Esophagus squamous epithelium (tissue), 5 donors: Measurements from ENCODE around the gene STAT5B. TPM values are rescaled to one million over a fixed set of nuclear protein-coding genes. Genes with fewer than 3 reads are reported as not detected.
A peak's percentile ranks its signal among the peaks of the same experiment; 100 is the strongest.

ENCODE experiments used
- DNase-seq: peaks from one replicate; lab custom pipeline; 2025; lab: John Stamatoyannopoulos, UW
- H3K27ac ChIP-seq, 4 donors: fragments of 200-600 bp; sonication (generic); one replicate each; pipeline ENCODE4 v1.5.1; 2016 to 2019; ENCODE audit warnings: mild to moderate bottlenecking in 1 of 4
- H3K27me3 ChIP-seq, 4 donors: fragments of 200-600 bp; sonication (generic); 1 replicate in 3 of 4; 2 replicates in 1 of 4; pipeline versions ENCODE4 v1.5.1 to v1.6.0; 2017 to 2021; ENCODE audit warnings: antibody characterized with exemption in 1 of 4
- H3K36me3 ChIP-seq, 3 donors: fragments of 200-600 bp; sonication (generic); one replicate each; pipeline ENCODE4 v1.5.1; 2016 to 2019
- H3K4me1 ChIP-seq, 3 donors: fragments of 200-600 bp; sonication (generic); one replicate each; pipeline ENCODE4 v1.5.1; 2017 to 2019
- H3K4me3 ChIP-seq, 4 donors: fragments of 200-600 bp; sonication (generic); 1 replicate in 3 of 4; 2 replicates in 1 of 4; pipeline ENCODE4 v1.5.1; 2016 to 2019; ENCODE audit warnings: mild to moderate bottlenecking in 2 of 4, moderate library complexity in 1 of 4
- H3K9me3 ChIP-seq, 3 donors: fragments of 200-600 bp; sonication (generic); one replicate each; pipeline ENCODE4 v1.5.1; 2016 to 2019
- POLR2A ChIP-seq, 4 donors: fragments of 450-650 bp; IDR thresholded peaks; one replicate each; pipeline ENCODE4 v1.6.1; 2017; ENCODE audit warnings: antibody characterized with exemption in 4 of 4, mild to moderate bottlenecking in 4 of 4, moderate library complexity in 3 of 4
- WGBS, 2 donors: methylation state at CpG; one replicate each; pipeline ENCODE4 v1.1.5; 2018; 5-methylcytosine and 5-hydroxymethylcytosine counted together
- intact Hi-C: fragments of 100-400 bp; cut with DNase I; formaldehyde crosslinking; loops from one replicate; pipeline ENCODE4 v1.15.0; 2022
- total RNA-seq, 4 donors: library from RNA; depleted of rRNA; stranded (reverse); fragments of >200 nt; gene quantifications; one replicate each; pipeline ENCODE4 v1.1.0, GENCODE V29; 2016
- TF ChIP-seq, protein P1 (sequence below), 6 experiments: fragments of 450-650 bp in 4 of 6; fragments of 200-600 bp in 2 of 6; sonication (generic) in 2 of 6; IDR thresholded peaks; one replicate each; pipeline ENCODE4 v1.5.1; 2016 to 2019; ENCODE audit warnings: antibody characterized with exemption in 6 of 6, mild to moderate bottlenecking in 4 of 6, moderate library complexity in 4 of 6
- donor health status: DM: yes; HTN: yes; CAD: no.

STAT5B gene
- total RNA-seq, 4 donors from 2014 or later = 17.9 to 57.6 (median 19.5) TPM

DNA sequence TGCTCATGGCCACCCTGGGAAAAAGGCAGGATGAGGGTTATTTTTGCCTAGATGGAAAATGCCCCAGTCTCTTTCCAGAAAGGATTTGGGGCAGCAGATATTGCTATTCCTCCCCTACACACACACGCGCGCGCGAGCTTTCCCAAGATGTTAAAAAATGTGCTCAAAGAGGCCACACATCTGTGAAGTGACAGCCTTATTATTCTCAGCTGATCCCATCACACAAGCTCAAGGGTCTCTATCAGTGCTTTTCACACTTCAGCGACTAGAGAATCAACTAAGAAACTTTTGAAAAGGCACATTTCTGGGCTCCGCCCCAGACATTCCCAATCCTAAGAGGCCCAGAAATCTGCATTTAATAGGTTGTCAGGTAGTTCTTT, 115.7 kb downstream of the STAT5B start:
- intact Hi-C loops = no loop called here
- no peak overlapping the region for H3K27ac ChIP-seq
- TF ChIP-seq POLR2A (IDR thresholded peaks at IDR 0.05) = no peak
- TF ChIP-seq, protein P1, sequence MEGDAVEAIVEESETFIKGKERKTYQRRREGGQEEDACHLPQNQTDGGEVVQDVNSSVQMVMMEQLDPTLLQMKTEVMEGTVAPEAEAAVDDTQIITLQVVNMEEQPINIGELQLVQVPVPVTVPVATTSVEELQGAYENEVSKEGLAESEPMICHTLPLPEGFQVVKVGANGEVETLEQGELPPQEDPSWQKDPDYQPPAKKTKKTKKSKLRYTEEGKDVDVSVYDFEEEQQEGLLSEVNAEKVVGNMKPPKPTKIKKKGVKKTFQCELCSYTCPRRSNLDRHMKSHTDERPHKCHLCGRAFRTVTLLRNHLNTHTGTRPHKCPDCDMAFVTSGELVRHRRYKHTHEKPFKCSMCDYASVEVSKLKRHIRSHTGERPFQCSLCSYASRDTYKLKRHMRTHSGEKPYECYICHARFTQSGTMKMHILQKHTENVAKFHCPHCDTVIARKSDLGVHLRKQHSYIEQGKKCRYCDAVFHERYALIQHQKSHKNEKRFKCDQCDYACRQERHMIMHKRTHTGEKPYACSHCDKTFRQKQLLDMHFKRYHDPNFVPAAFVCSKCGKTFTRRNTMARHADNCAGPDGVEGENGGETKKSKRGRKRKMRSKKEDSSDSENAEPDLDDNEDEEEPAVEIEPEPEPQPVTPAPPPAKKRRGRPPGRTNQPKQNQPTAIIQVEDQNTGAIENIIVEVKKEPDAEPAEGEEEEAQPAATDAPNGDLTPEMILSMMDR (IDR thresholded peaks at IDR 0.05) = no peak
- no peaks in the 10 kb centered on the region for H3K36me3 ChIP-seq
- no peak for DNase-seq
- H3K4me3 ChIP-seq = no peak overlapping the region
- 87 to 92% methylated on average over 4 to 7 of the region's 7 CpGs for WGBS, 2 donors
- H3K27me3 ChIP-seq = no peaks in the 10 kb centered on the region
- no peaks in the 10 kb centered on the region for H3K9me3 ChIP-seq
- H3K4me1 ChIP-seq = peaks cover under 1 to 6% (median 3%) of the 10 kb centered on the region in 3 donors

DNA sequence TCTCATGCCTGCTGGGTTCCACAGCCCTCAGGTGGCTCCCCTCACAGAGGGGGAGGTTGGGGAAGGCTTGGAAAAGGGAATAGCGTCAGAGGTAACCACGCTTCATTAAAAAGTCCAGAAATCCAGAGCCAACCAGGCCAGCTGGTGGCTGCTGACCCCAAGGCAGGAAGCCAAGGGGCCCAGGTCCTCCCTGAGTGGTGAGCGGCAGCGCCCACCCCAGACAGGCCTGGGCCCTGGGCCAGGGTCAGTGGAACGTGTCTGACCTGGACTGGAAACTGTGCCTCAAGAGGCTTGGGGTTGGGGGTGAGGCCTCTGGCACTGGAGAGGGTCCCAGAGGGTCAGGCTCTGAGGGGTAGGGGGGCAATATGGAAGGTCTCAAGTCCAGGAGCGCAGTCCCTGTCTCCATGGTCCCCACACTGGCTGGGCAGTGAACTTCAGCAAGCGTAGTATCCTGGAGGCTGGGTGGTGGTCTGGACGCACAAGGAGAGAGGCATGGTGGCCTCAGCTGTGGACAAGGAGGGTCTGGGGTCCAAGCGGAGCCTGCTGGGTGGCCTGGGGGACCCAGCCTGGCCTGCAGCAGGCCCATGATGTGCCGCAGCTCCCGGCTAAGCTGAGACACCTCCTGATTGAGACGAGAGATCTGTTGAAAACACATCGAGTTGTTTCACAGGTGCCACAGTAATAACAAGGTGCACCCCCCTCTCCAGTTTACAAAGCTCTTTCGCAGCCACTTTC, 116.2 kb downstream of the STAT5B start:
- Histone ChIP-seq H3K9me3 (no peaks in the 10 kb centered on the region), H3K36me3 (no peaks in the 10 kb centered on the region), H3K4me1 (peaks cover 5 to 11% (median 6%) of the 10 kb centered on the region in 3 donors), H3K4me3 (no peak overlapping the region), H3K27ac (no peak overlapping the region), H3K27me3 (no peaks in the 10 kb centered on the region)
- intact Hi-C loops = no loop called here
- no peak for TF ChIP-seq POLR2A (IDR thresholded peaks at IDR 0.05)
- TF ChIP-seq, protein P1 (IDR thresholded peaks at IDR 0.05) = no peak
- WGBS, 2 donors = 71 to 77% methylated on average over 4 to 7 of the region's 14 CpGs
- DNase-seq = no peak

DNA sequence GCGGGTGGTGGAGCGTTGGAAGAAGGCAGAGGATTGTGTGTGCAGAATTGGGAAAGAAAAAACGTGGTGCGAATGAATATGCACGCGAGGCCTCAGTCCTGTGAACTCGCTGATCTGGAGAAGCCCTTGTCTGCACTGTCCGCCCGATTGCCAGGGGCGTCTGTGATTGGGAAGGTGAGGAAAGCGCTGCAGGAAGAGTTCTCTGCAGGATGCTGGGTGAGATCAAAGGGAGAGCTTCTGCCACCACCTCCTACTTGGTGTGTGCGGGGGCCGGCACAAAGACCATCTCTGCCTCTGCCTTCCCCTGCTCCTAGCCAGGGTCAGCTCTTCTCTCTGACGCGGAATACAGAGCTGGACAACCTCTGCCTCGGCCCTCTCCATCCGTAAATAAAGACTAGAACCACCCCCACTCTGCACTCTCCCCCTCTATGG, 120.6 kb downstream of the STAT5B start:
- Histone ChIP-seq H3K27ac (peak overlapping the region in 2 of 4 donors; percentile 93 to 94), H3K36me3 (peaks cover 0 to 20% (median 0%) of the 10 kb centered on the region in 3 donors), H3K9me3 (no peaks in the 10 kb centered on the region), H3K27me3 (no peaks in the 10 kb centered on the region), H3K4me3 (peak overlapping the region; percentile 97 to 99 (median 98)), H3K4me1 (peaks cover 21 to 48% (median 28%) of the 10 kb centered on the region in 3 donors)
- no peak for DNase-seq
- WGBS, 2 donors = 46 to 53% methylated on average over 12 to 17 of the region's 17 CpGs
- TF ChIP-seq, protein P1 (IDR thresholded peaks at IDR 0.05) = no peak
- TF ChIP-seq POLR2A (IDR thresholded peaks at IDR 0.05) = no peak
- intact Hi-C loops = no loop called here

DNA sequence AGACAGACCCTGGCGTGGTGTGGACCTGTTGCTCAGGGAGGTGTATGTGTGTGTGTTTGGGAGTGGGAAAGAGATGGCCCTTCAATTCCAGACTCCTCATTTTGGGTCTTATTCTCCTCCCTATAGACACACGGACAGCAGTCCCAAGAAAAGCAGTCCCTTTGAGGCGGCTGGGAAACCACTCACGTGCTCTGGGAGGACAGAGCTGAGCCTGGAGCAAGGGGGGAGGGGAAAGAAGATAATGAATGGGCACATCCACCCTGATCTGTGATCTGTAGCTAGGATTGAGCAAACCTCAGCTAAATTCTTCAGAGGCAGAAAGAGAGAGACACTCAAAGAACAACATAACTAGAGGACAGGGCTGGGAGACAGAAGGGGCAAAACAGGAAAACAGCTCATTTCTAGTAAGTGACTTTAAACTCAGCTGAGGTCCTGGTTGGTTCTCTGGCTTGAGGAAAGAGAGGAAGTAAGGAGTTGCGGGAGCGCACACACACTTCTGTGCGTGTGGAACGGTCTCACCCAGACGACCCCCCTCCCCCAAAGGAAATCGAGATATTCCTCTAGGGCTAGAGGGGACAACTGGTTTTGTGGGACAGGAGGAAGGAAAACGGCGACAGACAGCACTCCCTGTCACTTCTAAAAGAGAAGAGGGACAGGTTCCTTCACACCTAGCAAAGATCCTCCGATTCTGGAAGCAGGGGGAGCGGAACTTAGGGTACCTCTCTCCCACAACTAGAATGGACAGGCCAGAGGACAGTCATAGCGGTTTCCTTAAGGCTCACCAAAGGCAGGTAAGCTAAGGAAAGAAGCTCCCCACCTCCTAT, 122.1 kb downstream of the STAT5B start:
- TF ChIP-seq, protein P1 (IDR thresholded peaks at IDR 0.05) = no peak
- TF ChIP-seq POLR2A (IDR thresholded peaks at IDR 0.05) = no peak
- H3K27me3 ChIP-seq = no peaks in the 10 kb centered on the region

More for the DNA sequence above, 122.1 kb downstream of the STAT5B start:
- no peak for DNase-seq
- H3K4me3 ChIP-seq = peak overlapping the region; percentile 97 to 99 (median 98)
- H3K4me1 ChIP-seq = peaks cover 21 to 52% (median 28%) of the 10 kb centered on the region in 3 donors
- intact Hi-C loops = no loop called here
- 2 to 6% methylated on average over 14 to 15 of the region's 15 CpGs for WGBS, 2 donors
- peak overlapping the region; percentile 92 to 94 (median 93) for H3K27ac ChIP-seq
- no peaks in the 10 kb centered on the region for H3K9me3 ChIP-seq
- H3K36me3 ChIP-seq = peaks cover 0 to 32% (median 0%) of the 10 kb centered on the region in 3 donors

Other genes starting within 250 kb of the STAT5B start
- gene C17orf113, start 225.8 kb downstream of the STAT5B start, total RNA-seq = under 1 TPM in 3 of 4 donors, not detected in 1; 0.35 to 0.57 (median 0.48) TPM
- gene ZNF385C, start 177.9 kb downstream of the STAT5B start, total RNA-seq = under 1 TPM in 2 of 4 donors, not detected in 2; 0.18 to 0.38 TPM
- 10 to 100 TPM in 1 of 4 donors, 1 to 10 TPM in 3; 3.9 to 10.4 (median 8.9) TPM for gene DHX58, start 163.7 kb downstream of the STAT5B start, total RNA-seq
- gene KAT2A, start 155.0 kb downstream of the STAT5B start, total RNA-seq = 10 to 100 TPM in 3 of 4 donors, 1 to 10 TPM in 1; 9.3 to 34.1 (median 27.0) TPM
- not detected for gene HSPB9, start 153.6 kb downstream of the STAT5B start, total RNA-seq
- 100 to 1,000 TPM in 1 of 4 donors, 10 to 100 TPM in 3; 68.5 to 107 (median 78.6) TPM for gene RAB5C, start 121.4 kb downstream of the STAT5B start, total RNA-seq
- under 1 TPM in 2 of 4 donors, not detected in 2; under 0.01 to 0.09 TPM for gene KCNH4, start 95.2 kb downstream of the STAT5B start, total RNA-seq
- gene HCRT, start 90.9 kb downstream of the STAT5B start, total RNA-seq = not detected
- gene GHDC, start 81.9 kb downstream of the STAT5B start, total RNA-seq = 10 to 100 TPM in 2 of 4 donors, 1 to 10 TPM in 2; 5.5 to 22.0 (median 13.1) TPM
- gene STAT5A, start 12.1 kb upstream of the STAT5B start, total RNA-seq = 10 to 100 TPM in 3 of 4 donors, 1 to 10 TPM in 1; 7.3 to 34.3 (median 14.0) TPM
- gene STAT3, start 112.1 kb upstream of the STAT5B start, total RNA-seq = 100 to 1,000 TPM; 137 to 229 (median 176) TPM
- gene CAVIN1, start 146.9 kb upstream of the STAT5B start, total RNA-seq = 100 to 1,000 TPM in 2 of 4 donors, 10 to 100 TPM in 2; 67.8 to 210 (median 113) TPM
- 10 to 100 TPM; 35.9 to 62.7 (median 47.5) TPM for gene ATP6V0A1, start 182.5 kb upstream of the STAT5B start, total RNA-seq